Adrenal gland (tissue), 5 donors: ENCODE measurements around the gene MTHFD2.

Source experiments
- CTCF ChIP-seq, 6 experiments: fragments of 450-650 bp in 4 of 6; fragments of 200-600 bp in 2 of 6; sonication (generic) in 1 of 6; IDR thresholded peaks; 1 replicate in 5 of 6; 2 replicates in 1 of 6; pipeline versions ENCODE4 v1.5.1 to v1.8.0; 2016 to 2021; ENCODE audit warnings: antibody characterized with exemption in 6 of 6, mild to moderate bottlenecking in 2 of 6, moderate library complexity in 1 of 6
- POLR2A ChIP-seq, 2 donors: fragments of 450-650 bp; IDR thresholded peaks; one replicate each; pipeline ENCODE4 v1.6.1; 2017; ENCODE audit warnings: antibody characterized with exemption in 2 of 2, mild to moderate bottlenecking in 2 of 2, moderate library complexity in 1 of 2
- donor health status: DM: no; HTN: no; CAD: no.

GRCh38 chr2:74249406-74250122 is 51.1 kb downstream of the MTHFD2 start:
- no peak for TF ChIP-seq CTCF (IDR thresholded peaks at IDR 0.05)
- no peak for TF ChIP-seq POLR2A (IDR thresholded peaks at IDR 0.05)
